ENCODE measurements around the gene SGK1.
"Not testable (repeated sequence)": the region's sequence is repeated elsewhere in the genome, so short reads cannot be mapped to it uniquely, and the experiment has no call there.

The SGK1 gene

GRCh38 chr6:134223796-134224420 lies 94.0 kb downstream of the SGK1 start:
- DNase-seq (ENCODE audit: low spot score) = no peak

- no peak for DNase-seq (ENCODE audit: low spot score)
These were observed 96.7 kb downstream of the SGK1 start for GRCh38 chr6:134221250-134221649.

- DNase-seq (ENCODE audit: low spot score) = no peak
These were observed 100.1 kb downstream of the SGK1 start for GRCh38 chr6:134217798-134218140.

- peak; percentile 55 for DNase-seq (ENCODE audit: low spot score)
These were observed 100.7 kb downstream of the SGK1 start for GRCh38 chr6:134217105-134217797.

- DNase-seq (ENCODE audit: low spot score) = no peak
These were observed 101.5 kb downstream of the SGK1 start for GRCh38 chr6:134216301-134217010.

GRCh38 chr6:134213410-134213809 lies 104.5 kb downstream of the SGK1 start:
- DNase-seq (ENCODE audit: low spot score) = not testable (repeated sequence)

- no peak for DNase-seq (ENCODE audit: low spot score)
These were observed 106.6 kb downstream of the SGK1 start for GRCh38 chr6:134211297-134211696.

GRCh38 chr6:134207421-134207820 lies 110.5 kb downstream of the SGK1 start:
- no peak for DNase-seq (ENCODE audit: low spot score)

- DNase-seq (ENCODE audit: low spot score) = no peak
These were observed 112.5 kb downstream of the SGK1 start for GRCh38 chr6:134205366-134205765.

- DNase-seq (ENCODE audit: low spot score) = not testable (repeated sequence)
These were observed 113.2 kb downstream of the SGK1 start for GRCh38 chr6:134204759-134205158.

GRCh38 chr6:134204031-134204430 lies 113.9 kb downstream of the SGK1 start:
- DNase-seq (ENCODE audit: low spot score) = no peak

- DNase-seq (ENCODE audit: low spot score) = no peak
These were observed 116.2 kb downstream of the SGK1 start for GRCh38 chr6:134201716-134202115.

GRCh38 chr6:134199848-134200606 lies 117.9 kb downstream of the SGK1 start:
- DNase-seq (ENCODE audit: low spot score) = no peak

- DNase-seq (ENCODE audit: low spot score) = no peak
These were observed 119.8 kb downstream of the SGK1 start for GRCh38 chr6:134198093-134198492.

GRCh38 chr6:134197685-134198084 lies 120.2 kb downstream of the SGK1 start:
- DNase-seq (ENCODE audit: low spot score) = not testable (repeated sequence)

GRCh38 chr6:134196568-134197193 lies 121.2 kb downstream of the SGK1 start:
- DNase-seq (ENCODE audit: low spot score) = no peak

GRCh38 chr6:134195985-134196384 lies 121.9 kb downstream of the SGK1 start:
- no peak for DNase-seq (ENCODE audit: low spot score)

GRCh38 chr6:134195164-134195906 lies 122.6 kb downstream of the SGK1 start:
- no peak for DNase-seq (ENCODE audit: low spot score)

GRCh38 chr6:134193536-134194498 lies 124.1 kb downstream of the SGK1 start:
- DNase-seq (ENCODE audit: low spot score) = no peak

- DNase-seq (ENCODE audit: low spot score) = not testable (repeated sequence)
These were observed 125.3 kb downstream of the SGK1 start for GRCh38 chr6:134192609-134193008.

All from AG08396 (cell line).